Mucosa of stomach (tissue), 1 donor: ENCODE data around the gene CALML5.
A peak's percentile ranks its signal among the peaks of the same experiment; 100 is the strongest.

ENCODE experiments used
- H3K27me3 ChIP-seq: one replicate; pipeline ENCODE4 v1.7.0; 2013; ENCODE audit warnings: mild to moderate bottlenecking, low read length; ENCODE audit not compliant: control insufficient read depth, insufficient read depth
- H3K36me3 ChIP-seq: one replicate; pipeline ENCODE4 v1.7.0; 2013; ENCODE audit warnings: low read length; ENCODE audit not compliant: control insufficient read depth, insufficient read depth
- H3K4me1 ChIP-seq: one replicate; pipeline ENCODE4 v1.7.0; 2013; ENCODE audit warnings: mild to moderate bottlenecking, low read length; ENCODE audit not compliant: control insufficient read depth, insufficient read depth
- H3K4me3 ChIP-seq: one replicate; pipeline ENCODE4 v1.7.0; 2013; ENCODE audit warnings: low read length
- H3K9ac ChIP-seq: one replicate; pipeline ENCODE4 v1.7.0; 2013; ENCODE audit warnings: mild to moderate bottlenecking, low read length, moderate library complexity
- H3K9me3 ChIP-seq: one replicate; pipeline ENCODE4 v1.7.0; 2013; ENCODE audit warnings: mild to moderate bottlenecking, low read length, moderate library complexity; ENCODE audit not compliant: control insufficient read depth
- donor health status: Pancreatic carcinoma.

The CALML5 gene, protein sequence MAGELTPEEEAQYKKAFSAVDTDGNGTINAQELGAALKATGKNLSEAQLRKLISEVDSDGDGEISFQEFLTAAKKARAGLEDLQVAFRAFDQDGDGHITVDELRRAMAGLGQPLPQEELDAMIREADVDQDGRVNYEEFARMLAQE

DNA sequence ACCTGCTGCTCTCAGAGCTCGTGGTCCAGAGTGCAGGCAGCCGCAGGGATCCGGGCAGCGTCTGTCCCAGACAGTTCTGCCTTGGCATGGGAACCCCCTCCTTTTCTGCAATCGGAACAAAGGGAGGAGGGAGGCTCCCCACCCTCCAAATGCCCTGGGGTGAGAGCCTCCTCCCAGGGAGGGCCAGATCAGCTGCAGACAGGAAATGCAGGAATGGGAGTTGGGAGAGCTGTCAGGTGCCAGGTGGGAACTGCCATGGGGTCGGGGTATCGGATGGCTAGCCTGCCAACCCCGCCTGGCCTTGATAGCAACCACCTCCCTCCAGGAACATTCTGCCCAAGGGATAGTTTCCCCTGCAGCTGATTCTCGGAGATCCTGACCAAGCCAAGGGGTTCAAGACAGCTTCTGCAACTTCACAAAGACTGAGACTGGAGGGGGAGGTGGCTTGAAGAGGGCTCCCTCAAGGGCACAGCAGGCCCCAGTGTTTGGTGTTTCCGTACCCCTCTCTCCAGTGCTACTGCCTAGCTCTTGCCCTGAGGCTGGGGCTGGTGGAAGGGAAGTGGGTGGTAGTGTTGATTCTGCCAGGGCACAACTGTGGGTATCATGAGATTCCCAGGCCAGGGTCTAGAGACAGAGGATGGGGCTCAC lies at the start of gene CALML5:
CALML5 (minus strand) TSS at position 78 of the 648 bp plus-strand sequence. CDS start 132 bp downstream, outside the sequence.
- Histone ChIP-seq H3K9ac (no peak within 1 kb of the TSS), H3K9me3 (no peaks in the 10 kb centered on the region), H3K4me1 (peaks cover 47% of the 10 kb centered on the region), H3K4me3 (no peak within 1 kb of the TSS), H3K36me3 (no peaks in the 10 kb centered on the region), H3K27me3 (no peaks in the 10 kb centered on the region)

- Histone ChIP-seq H3K36me3 (no peaks in the 10 kb centered on the region), H3K4me3 (peak overlapping the region; percentile 5), H3K9me3 (no peaks in the 10 kb centered on the region), H3K9ac (peak overlapping the region; percentile 81), H3K4me1 (peaks cover 95% of the 10 kb centered on the region), H3K27me3 (no peaks in the 10 kb centered on the region)
Measured at GRCh38 chr10:5547931-5548660, 48.7 kb upstream of the CALML5 start.

DNA sequence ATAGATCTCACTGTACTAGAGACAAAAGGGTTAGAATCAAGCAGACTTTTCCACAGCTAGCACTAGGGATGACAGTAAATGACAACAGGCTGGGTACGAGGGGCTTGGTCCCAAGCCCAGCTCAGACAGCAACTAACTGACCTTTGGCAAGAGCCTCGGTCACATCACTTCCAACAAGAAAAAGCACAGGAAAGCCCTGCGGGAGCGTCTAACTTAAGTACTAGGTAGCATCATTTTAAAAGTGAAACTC lies 48.2 kb upstream of the CALML5 start:
- Histone ChIP-seq H3K36me3 (no peaks in the 10 kb centered on the region), H3K4me3 (peak overlapping the region; percentile 5), H3K9me3 (no peaks in the 10 kb centered on the region), H3K9ac (peak overlapping the region; percentile 81), H3K4me1 (peaks cover 90% of the 10 kb centered on the region), H3K27me3 (no peaks in the 10 kb centered on the region)

- H3K27me3 ChIP-seq: no peaks in the 10 kb centered on the region
- peaks cover 85% of the 10 kb centered on the region for H3K4me1 ChIP-seq
- H3K9ac ChIP-seq: peak overlapping the region; percentile 81
- no peaks in the 10 kb centered on the region for H3K36me3 ChIP-seq
- peak overlapping the region; percentile 5 for H3K4me3 ChIP-seq
- no peaks in the 10 kb centered on the region for H3K9me3 ChIP-seq
Measured at GRCh38 chr10:5546891-5547680, 47.7 kb upstream of the CALML5 start.

DNA sequence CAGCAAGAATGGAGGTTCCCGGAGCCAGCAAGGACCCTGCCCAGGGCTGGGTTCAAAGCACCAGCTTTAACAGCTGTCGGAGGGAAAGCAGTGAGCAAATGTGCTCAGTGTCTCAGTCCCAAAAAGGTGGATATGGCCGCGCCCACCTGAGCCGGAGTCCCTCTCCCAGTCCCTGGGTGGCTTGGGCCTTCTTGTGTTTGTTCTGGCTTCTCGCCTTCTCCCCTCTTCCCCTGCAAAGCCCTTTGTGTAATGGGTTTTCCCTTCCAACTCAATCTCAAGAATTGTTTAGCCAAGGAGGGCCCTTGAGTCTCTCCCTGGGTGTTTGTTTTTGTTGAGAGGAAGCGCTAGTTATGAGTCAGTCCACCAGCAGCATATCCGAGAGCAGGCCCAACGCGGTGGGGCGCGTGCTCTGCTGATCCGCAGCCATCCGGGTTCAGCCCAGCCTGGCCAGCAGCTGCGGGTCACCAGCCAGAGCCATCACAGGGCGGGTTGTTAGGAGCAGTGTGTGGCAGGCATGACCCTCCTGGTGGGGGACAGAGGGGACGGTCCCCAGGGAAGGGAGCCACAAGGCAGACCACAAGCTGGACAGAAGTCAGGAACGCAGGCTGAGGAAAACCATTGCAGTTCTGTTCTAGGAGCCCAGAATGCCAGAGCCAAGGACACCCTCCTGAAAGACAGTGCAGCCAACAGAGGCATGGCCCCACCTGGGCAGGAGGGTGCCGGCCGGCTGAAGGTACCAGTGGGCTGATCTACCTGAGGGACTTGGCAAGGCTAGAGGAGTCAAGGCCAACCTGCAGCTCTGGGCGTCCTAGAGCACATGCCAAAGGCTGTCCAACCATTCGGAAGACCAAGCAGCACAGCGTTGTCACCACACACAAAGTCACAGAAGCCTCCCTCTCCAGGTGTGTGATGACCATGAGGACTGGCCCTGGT lies 46.7 kb upstream of the CALML5 start:
- Histone ChIP-seq H3K36me3 (no peaks in the 10 kb centered on the region), H3K4me3 (peak overlapping the region; percentile 10), H3K9ac (peak overlapping the region; percentile 81), H3K4me1 (peaks cover 75% of the 10 kb centered on the region), H3K9me3 (no peaks in the 10 kb centered on the region), H3K27me3 (no peaks in the 10 kb centered on the region)

DNA sequence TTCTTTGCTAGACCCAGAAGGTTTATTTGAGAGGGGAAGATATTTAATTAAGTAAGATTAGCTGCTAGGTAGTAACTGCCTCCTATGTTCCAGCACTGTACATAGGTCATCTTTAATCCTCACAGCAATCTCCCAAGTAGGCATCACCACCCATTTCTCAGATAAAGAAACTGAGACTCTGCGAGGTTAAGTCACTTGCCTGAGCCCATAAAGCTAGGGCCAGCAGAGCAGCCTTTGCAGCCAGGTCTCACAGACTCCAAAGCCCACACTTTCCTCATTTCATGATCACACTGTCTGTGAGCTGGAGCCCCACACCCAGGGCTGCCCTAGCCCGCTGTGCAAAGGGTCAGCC lies 46.0 kb upstream of the CALML5 start:
- Histone ChIP-seq H3K27me3 (no peaks in the 10 kb centered on the region), H3K4me3 (peak overlapping the region; percentile 10), H3K4me1 (peaks cover 68% of the 10 kb centered on the region), H3K9ac (peak overlapping the region; percentile 81), H3K9me3 (no peaks in the 10 kb centered on the region), H3K36me3 (no peaks in the 10 kb centered on the region)

- no peaks in the 10 kb centered on the region for H3K36me3 ChIP-seq
- no peaks in the 10 kb centered on the region for H3K9me3 ChIP-seq
- peak overlapping the region; percentile 10 for H3K4me3 ChIP-seq
- H3K9ac ChIP-seq: peak overlapping the region; percentile 81
- H3K27me3 ChIP-seq: no peaks in the 10 kb centered on the region
- peaks cover 64% of the 10 kb centered on the region for H3K4me1 ChIP-seq
Measured at GRCh38 chr10:5545011-5545410, 45.6 kb upstream of the CALML5 start.

DNA sequence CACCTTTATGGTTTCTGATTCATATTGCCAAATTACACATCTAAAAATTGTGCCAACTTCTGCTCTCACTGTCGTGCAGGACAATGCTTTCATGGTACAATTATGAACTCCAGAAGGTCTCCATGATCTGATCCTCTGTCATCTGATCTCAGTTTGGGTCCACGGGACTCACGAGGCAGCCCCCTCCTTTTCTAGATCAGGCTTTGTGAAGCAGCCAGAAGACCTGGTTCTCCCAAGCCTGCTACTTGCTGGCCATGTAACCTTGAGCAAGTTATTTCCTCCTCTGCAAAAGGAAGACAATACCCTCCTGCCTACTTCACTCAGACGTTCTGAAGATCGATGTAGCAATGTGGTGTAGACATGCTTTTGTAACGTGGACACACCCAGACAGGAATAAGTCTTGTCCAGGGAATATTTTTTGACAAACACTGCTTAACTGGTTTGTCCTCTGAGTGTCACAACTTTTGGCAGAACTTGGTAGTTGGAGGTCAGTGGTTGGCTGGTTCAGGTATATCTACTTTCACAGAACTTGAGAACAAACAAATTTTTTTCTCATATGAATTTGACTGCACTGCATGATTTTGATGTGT lies 44.9 kb upstream of the CALML5 start:
- no peaks in the 10 kb centered on the region for H3K9me3 ChIP-seq
- no peak overlapping the region for H3K9ac ChIP-seq
- H3K4me1 ChIP-seq: peaks cover 58% of the 10 kb centered on the region
- H3K36me3 ChIP-seq: no peaks in the 10 kb centered on the region
- H3K27me3 ChIP-seq: no peaks in the 10 kb centered on the region
- no peak overlapping the region for H3K4me3 ChIP-seq

DNA sequence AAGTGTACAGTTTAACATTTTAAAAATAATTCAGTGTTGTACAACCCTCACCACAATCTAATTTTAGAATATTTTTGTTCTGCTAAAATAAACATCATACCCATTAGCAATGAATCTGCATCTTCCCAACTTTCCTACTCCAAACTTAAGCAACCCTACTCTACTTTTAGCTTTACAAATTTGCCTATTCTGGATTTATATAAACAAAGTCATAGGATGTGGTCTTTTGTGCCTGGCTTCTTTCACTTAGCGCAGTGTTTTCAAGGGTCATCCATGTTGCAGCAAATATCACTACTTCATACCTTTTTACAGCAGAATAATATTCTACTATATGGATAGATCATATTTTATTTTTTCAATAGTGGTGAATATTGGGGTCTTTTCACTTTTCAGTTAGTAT lies 44.3 kb upstream of the CALML5 start:
- no peaks in the 10 kb centered on the region for H3K9me3 ChIP-seq
- H3K4me3 ChIP-seq: no peak overlapping the region
- H3K4me1 ChIP-seq: peaks cover 58% of the 10 kb centered on the region
- no peaks in the 10 kb centered on the region for H3K27me3 ChIP-seq
- H3K36me3 ChIP-seq: no peaks in the 10 kb centered on the region
- no peak overlapping the region for H3K9ac ChIP-seq

GRCh38 chr10:5542100-5542499 lies 42.7 kb upstream of the CALML5 start:
- H3K4me1 ChIP-seq: peaks cover 45% of the 10 kb centered on the region
- H3K36me3 ChIP-seq: no peaks in the 10 kb centered on the region
- H3K9me3 ChIP-seq: no peaks in the 10 kb centered on the region
- H3K4me3 ChIP-seq: no peak overlapping the region
- H3K27me3 ChIP-seq: no peaks in the 10 kb centered on the region
- H3K9ac ChIP-seq: no peak overlapping the region

DNA sequence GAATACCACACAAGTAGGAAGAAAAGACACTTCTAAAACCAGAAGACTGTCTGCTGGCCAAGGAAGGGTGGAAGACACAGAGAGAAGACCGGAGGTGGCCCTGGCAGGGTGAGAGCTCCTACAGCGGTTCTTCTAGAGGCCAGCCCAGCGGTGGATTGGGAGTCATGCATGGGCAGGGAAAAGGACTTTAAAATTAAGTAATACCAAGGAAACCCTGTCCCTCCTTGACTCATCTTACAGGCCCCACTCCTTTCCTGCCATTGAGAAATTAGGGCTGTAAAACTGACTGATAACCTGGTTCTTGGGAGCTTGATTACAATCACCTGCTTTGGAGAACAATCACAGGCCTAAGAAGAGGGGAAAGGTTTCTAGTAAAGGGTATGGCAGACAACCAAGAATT lies 41.5 kb upstream of the CALML5 start:
- Histone ChIP-seq H3K4me1 (peaks cover 33% of the 10 kb centered on the region), H3K9ac (no peak overlapping the region), H3K4me3 (no peak overlapping the region), H3K36me3 (no peaks in the 10 kb centered on the region), H3K9me3 (no peaks in the 10 kb centered on the region), H3K27me3 (no peaks in the 10 kb centered on the region)
